Mucosa of descending colon (tissue), 3 donors: Measurements from ENCODE around the gene OTULINL. TPM values are rescaled to one million over a fixed set of nuclear protein-coding genes. Genes with fewer than 3 reads are reported as not detected.

Experiments
- ATAC-seq: fragments of 200-7000 bp; cut with Tn5 transposase; one replicate; pipeline ENCODE4 v1.9.1; 2020; ENCODE audit warnings: mild to moderate bottlenecking, moderate library complexity
- DNase-seq, 3 donors: peaks; one replicate each; pipeline ENCODE4 v3.0.0-alpha.2; 2020
- H3K36me3 ChIP-seq: fragments of 200-600 bp; one replicate; pipeline ENCODE4 v1.8.0; 2021; ENCODE audit warnings: low read depth, mild to moderate bottlenecking
- H3K4me1 ChIP-seq: fragments of 200-600 bp; one replicate; pipeline ENCODE4 v1.8.0; 2021; ENCODE audit warnings: low read depth, mild to moderate bottlenecking
- H3K4me3 ChIP-seq: fragments of 200-600 bp; one replicate; pipeline ENCODE4 v1.8.0; 2021; ENCODE audit warnings: mild to moderate bottlenecking
- H3K9me3 ChIP-seq: fragments of 200-600 bp; one replicate; pipeline ENCODE4 v1.8.0; 2021; ENCODE audit warnings: mild to moderate bottlenecking
- intact Hi-C, 2 donors: fragments of 100-400 bp; cut with DNase I in 1 of 2; cut with micrococcal nuclease in 1 of 2; formaldehyde crosslinking; loops; one replicate each; pipeline versions ENCODE4 v1.11.0 to v1.11.1; 2022; cut with DNase I, micrococcal nuclease
- total RNA-seq, 3 donors: library from RNA; stranded (reverse); fragmentation: NEBNext Ultra II Directional in 2 of 3; extraction: Animal tissue kit (Norgen Biotek cat#: 25700) in 2 of 3; gene quantifications; one replicate each; pipeline versions ENCODE4 v1.2.1 to v1.2.4, GENCODE V29; 2021 to 2023
- TF ChIP-seq, protein P1 (sequence below): fragments of 200-600 bp; IDR thresholded peaks from one replicate; pipeline ENCODE4 v1.8.0; 2022; ENCODE audit warnings: antibody characterized with exemption, mild to moderate bottlenecking
- donor health status: DM: no; HTN: no; CAD: no; lungs with moderate emphysema.
- donor health status: DM: no; HTN: no; CAD: no.
- donor health status: DM: no; HTN: yes; CAD: no.

OTULINL gene
- total RNA-seq, 3 donors from 2014 or later = 33.9 to 67.2 (median 60.1) TPM

DNA sequence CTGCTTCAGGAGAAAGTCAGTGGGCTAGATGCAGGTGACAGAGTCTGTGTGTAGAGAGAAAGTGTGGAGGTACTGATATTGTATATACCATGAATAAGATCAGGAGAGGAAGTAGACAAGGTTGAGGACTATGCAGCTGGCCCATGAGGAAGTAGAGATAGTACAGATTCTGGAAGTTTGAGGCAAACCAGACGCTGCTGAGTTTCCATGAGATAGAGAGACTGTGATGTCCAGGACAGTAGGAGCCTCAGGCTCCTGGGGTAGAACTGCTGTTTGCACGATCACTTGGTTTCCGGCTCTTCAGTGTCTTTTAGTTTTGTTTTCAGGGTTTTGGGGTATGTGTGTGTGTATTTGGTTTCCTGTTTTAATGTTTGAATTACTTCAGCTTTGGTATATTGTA lies 13.6 kb downstream of the OTULINL start:
- ATAC-seq = peak; percentile 52
- H3K4me3 ChIP-seq = no peak overlapping the region
- peak in 1 of 3 donors; percentile 33 for DNase-seq
- no peaks in the 10 kb centered on the region for H3K36me3 ChIP-seq
- intact Hi-C loops = no loop called here
- no peaks in the 10 kb centered on the region for H3K9me3 ChIP-seq
- H3K4me1 ChIP-seq = peaks cover 32% of the 10 kb centered on the region
- TF ChIP-seq, protein P1, sequence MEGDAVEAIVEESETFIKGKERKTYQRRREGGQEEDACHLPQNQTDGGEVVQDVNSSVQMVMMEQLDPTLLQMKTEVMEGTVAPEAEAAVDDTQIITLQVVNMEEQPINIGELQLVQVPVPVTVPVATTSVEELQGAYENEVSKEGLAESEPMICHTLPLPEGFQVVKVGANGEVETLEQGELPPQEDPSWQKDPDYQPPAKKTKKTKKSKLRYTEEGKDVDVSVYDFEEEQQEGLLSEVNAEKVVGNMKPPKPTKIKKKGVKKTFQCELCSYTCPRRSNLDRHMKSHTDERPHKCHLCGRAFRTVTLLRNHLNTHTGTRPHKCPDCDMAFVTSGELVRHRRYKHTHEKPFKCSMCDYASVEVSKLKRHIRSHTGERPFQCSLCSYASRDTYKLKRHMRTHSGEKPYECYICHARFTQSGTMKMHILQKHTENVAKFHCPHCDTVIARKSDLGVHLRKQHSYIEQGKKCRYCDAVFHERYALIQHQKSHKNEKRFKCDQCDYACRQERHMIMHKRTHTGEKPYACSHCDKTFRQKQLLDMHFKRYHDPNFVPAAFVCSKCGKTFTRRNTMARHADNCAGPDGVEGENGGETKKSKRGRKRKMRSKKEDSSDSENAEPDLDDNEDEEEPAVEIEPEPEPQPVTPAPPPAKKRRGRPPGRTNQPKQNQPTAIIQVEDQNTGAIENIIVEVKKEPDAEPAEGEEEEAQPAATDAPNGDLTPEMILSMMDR = no peak

DNA sequence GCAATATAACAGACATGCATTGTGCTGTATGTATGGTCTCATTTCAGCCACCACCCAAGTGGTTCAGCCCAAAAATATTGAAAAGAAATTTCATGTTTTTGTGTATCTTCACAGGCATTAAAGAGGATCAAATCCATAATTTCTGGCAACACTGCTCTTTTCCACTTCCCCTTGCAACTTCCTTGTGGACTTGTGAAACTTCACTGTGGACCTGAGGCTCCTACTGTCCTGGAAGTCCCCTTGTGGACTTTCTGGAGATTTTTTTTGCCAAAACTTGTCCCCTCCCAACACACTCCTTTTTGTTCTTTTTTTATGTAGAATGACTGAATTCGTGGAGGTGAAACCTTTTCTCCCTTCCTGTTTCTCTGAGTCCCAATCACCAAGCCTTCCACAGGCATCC lies 14.3 kb downstream of the OTULINL start:
- Histone ChIP-seq H3K4me3 (no peak overlapping the region), H3K4me1 (peaks cover 25% of the 10 kb centered on the region), H3K36me3 (no peaks in the 10 kb centered on the region), H3K9me3 (no peaks in the 10 kb centered on the region)
- TF ChIP-seq, protein P1 = no peak
- intact Hi-C loops = no loop called here
- DNase-seq (no peak), ATAC-seq (no peak)

DNA sequence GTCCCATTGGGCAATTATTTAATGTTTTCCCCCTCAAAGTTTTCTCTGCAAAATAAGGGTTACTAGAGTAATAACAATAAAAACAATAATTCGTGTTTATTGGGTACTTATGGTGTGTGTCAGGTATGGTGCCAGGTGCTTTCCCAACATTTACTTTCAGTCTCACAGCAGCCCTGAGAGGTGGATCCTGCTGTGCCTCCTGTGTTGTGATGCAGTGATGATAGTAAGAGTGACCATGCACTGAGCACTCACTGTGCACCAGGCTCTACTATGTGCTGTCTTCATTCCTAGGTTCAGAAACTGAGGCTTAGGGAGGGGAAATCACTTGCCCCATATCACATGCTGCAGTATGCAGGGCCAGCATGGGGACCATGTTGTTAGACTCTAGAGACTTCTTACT lies 15.5 kb downstream of the OTULINL start:
- no peak for ATAC-seq
- peaks cover 17% of the 10 kb centered on the region for H3K4me1 ChIP-seq
- TF ChIP-seq, protein P1 = no peak
- intact Hi-C loops = no loop called here
- no peaks in the 10 kb centered on the region for H3K9me3 ChIP-seq
- no peak for DNase-seq
- no peaks in the 10 kb centered on the region for H3K36me3 ChIP-seq
- no peak overlapping the region for H3K4me3 ChIP-seq

DNA sequence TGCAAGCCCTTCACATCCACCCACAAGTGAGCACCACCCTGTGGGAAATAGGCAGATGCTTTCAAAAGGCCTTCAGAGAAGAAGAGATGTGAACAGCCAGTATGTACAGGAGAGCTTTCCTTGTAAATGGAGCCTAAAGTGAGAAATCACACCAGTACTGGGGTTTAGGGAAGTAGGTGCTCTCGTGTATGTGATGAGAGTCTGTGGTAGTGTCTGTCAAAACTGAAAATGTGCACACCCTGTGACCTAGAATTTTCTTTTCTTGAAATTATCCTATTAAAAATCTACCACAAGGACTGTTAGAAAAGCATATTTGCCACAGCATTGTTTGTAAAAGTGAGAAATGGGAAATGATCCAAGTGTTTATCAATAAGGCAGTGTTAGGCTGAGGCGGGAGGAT lies 16.6 kb downstream of the OTULINL start:
- TF ChIP-seq, protein P1 = no peak
- no peaks in the 10 kb centered on the region for H3K36me3 ChIP-seq
- no peak for DNase-seq
- peaks cover 7% of the 10 kb centered on the region for H3K4me1 ChIP-seq
- no peak for ATAC-seq
- H3K9me3 ChIP-seq = no peaks in the 10 kb centered on the region
- intact Hi-C loops = no loop called here
- H3K4me3 ChIP-seq = no peak overlapping the region

DNA sequence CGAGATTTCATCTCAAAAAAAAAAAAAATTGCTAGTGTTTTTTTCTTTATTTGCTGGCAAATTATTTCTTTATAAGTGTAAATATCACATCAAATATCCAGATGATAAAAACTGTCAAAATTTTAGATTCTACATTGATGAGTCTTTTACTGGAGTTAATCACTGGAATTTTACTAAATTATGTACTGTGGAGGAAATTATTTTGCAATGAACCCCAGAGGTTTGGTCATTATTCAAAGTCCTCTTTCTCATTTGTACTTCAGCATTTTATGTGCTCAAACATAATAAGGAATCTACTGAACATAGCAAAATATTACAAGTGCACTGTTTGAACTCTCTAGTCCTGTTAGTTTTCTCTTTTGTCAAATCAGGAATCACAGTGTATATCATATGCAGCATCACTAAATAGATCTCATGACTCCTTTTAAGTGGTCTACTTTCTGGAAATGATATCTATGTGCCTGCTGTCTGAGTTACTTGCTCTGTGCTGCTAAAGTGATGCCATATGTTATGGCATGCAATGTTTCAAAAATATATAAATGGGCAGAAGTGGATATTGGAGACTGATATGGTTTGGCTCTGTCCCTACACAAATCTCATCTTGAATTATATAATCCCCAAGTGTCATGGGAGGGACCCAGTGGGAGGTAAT lies 18.0 kb downstream of the OTULINL start:
- H3K36me3 ChIP-seq = no peaks in the 10 kb centered on the region
- DNase-seq = no peak
- TF ChIP-seq, protein P1 = no peak
- intact Hi-C loops = no loop called here
- H3K9me3 ChIP-seq = no peaks in the 10 kb centered on the region
- no peak overlapping the region for H3K4me3 ChIP-seq
- H3K4me1 ChIP-seq = no peaks in the 10 kb centered on the region
- ATAC-seq = no peak

DNA sequence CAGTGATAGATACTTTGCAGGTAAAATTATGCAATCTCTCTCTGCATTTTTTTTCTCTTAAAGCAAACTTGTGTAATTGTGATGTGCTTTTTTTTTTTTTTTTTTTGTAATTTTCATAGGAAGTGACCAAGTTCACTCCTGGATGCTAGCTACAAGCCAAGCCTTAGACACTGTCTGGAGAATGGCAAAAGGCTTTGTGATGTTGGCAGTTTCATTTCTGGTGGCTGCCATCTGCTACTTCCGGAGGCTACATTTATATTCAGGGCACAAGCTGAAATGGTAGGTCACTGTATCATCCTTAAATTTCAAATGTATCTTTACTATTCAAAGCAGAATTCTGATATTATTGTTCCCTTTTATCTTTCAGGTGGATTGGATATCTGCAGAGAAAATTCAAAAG lies 19.3 kb downstream of the OTULINL start:
- no peaks in the 10 kb centered on the region for H3K4me1 ChIP-seq
- intact Hi-C loops = no loop called here
- TF ChIP-seq, protein P1 = no peak
- no peaks in the 10 kb centered on the region for H3K36me3 ChIP-seq
- no peaks in the 10 kb centered on the region for H3K9me3 ChIP-seq
- DNase-seq (no peak), ATAC-seq (no peak)
- H3K4me3 ChIP-seq = no peak overlapping the region
